H1 (cell line): Measurements from ENCODE around the gene POLRMT. TPM values are rescaled to one million over a fixed set of nuclear protein-coding genes. Genes with fewer than 3 reads are reported as not detected.

Experiments
- CTCF ChIA-PET: fragments of 300-600 bp; sonication (Branson Sonifier 250); formaldehyde crosslinking; loops from one replicate; lab custom pipeline; 2021; ENCODE audit not compliant: partially characterized antibody; lab: Charles Lee
- POLR2A ChIA-PET: fragments of 300-600 bp; sonication (Branson Sonifier 250); formaldehyde crosslinking; loops from one replicate; lab custom pipeline; 2021; ENCODE audit warnings: inconsistent platforms; ENCODE audit not compliant: partially characterized antibody; lab: Charles Lee
- DNase-seq, 2 experiments: peaks; one replicate each; pipeline versions ENCODE4 v3.0.0 to v3.0.0-alpha.2; 2010 to 2022; ENCODE audit warnings: low spot score in 2 of 2, low read depth in 1 of 2, mixed read lengths in 1 of 2
- FAIRE-seq: peaks from 2 replicates; lab custom pipeline; 2011; peaks lifted over from hg19 to GRCh38; lab: Jason Lieb, UNC
- H2AFZ ChIP-seq: 2 replicates; pipeline ENCODE4 v1.8.1; 2012; ENCODE audit warnings: low read length, inconsistent platforms
- H2AK5ac ChIP-seq: 2 replicates; pipeline ENCODE4 v1.6.1; 2013; ENCODE audit warnings: low read depth, low read length
- H2BK120ac ChIP-seq: replicated peaks from 2 replicates; pipeline ENCODE3; 2013; ENCODE audit warnings: low read depth, low read length, inconsistent platforms
- H2BK12ac ChIP-seq: 2 replicates; pipeline ENCODE4 v1.6.1; 2013; ENCODE audit warnings: low read depth, low read length
- H2BK15ac ChIP-seq: 2 replicates; pipeline ENCODE4 v1.6.1; 2013; ENCODE audit warnings: low read length
- H2BK20ac ChIP-seq: 2 replicates; pipeline ENCODE4 v1.6.1; 2013; ENCODE audit warnings: low read length
- H2BK5ac ChIP-seq: 2 replicates; pipeline ENCODE4 v1.6.1; 2013; ENCODE audit warnings: low read depth, low read length
- H3K14ac ChIP-seq: 2 replicates; pipeline ENCODE4 v1.6.1; 2013; ENCODE audit warnings: inconsistent platforms; ENCODE audit not compliant: insufficient read length
- H3K18ac ChIP-seq: 2 replicates; pipeline ENCODE4 v1.6.1; 2013; ENCODE audit warnings: low read length; ENCODE audit errors: extremely low read depth
- H3K23ac ChIP-seq: 2 replicates; pipeline ENCODE4 v1.6.1; 2013; ENCODE audit warnings: inconsistent platforms; ENCODE audit not compliant: insufficient read length
- H3K23me2 ChIP-seq: 2 replicates; pipeline ENCODE4 v1.6.1; 2013; ENCODE audit warnings: low read depth, low read length
- H3K27ac ChIP-seq: 2 replicates; pipeline ENCODE4 v1.6.1; 2011; ENCODE audit warnings: low read depth, low read length, inconsistent platforms
- H3K27me3 ChIP-seq, 4 experiments: replicated peaks in 1 of 4; 1 replicate in 1 of 4; 2 replicates in 3 of 4; pipeline versions ENCODE4 v1.6.1 to v1.8.1; 2011 to 2013; ENCODE audit warnings: low read length in 3 of 4, mild to moderate bottlenecking in 3 of 4, inconsistent platforms in 2 of 4, mixed read lengths in 2 of 4, moderate library complexity in 1 of 4; ENCODE audit not compliant: control insufficient read depth in 3 of 4, insufficient read depth in 3 of 4; ENCODE audit errors: extremely low read depth in 1 of 4
- H3K36me3 ChIP-seq, 4 experiments: 2 replicates each; pipeline versions ENCODE4 v1.6.1 to v1.8.1; 2011 to 2013; ENCODE audit warnings: mild to moderate bottlenecking in 4 of 4, low read length in 3 of 4, moderate library complexity in 2 of 4, control low read depth in 1 of 4, inconsistent platforms in 1 of 4; ENCODE audit not compliant: insufficient read depth in 4 of 4, control insufficient read depth in 2 of 4
- H3K4ac ChIP-seq: replicated peaks from 2 replicates; pipeline ENCODE3; 2013; ENCODE audit warnings: low read length, low read depth, mixed read lengths, inconsistent platforms; ENCODE audit not compliant: insufficient read length
- H3K4me1 ChIP-seq, 4 experiments: replicated peaks in 1 of 4; 1 replicate in 1 of 4; 2 replicates in 3 of 4; pipeline versions ENCODE4 v1.6.1 to v1.8.1; 2011 to 2013; ENCODE audit warnings: low read length in 3 of 4, inconsistent platforms in 2 of 4, mixed read lengths in 1 of 4; ENCODE audit not compliant: insufficient read depth in 4 of 4, control insufficient read depth in 3 of 4
- H3K4me2 ChIP-seq, 2 experiments: 2 replicates each; pipeline versions ENCODE4 v1.6.1 to v1.8.1; 2011 to 2013; ENCODE audit warnings: low read depth in 2 of 2, low read length in 2 of 2, control low read depth in 1 of 2, inconsistent platforms in 1 of 2, mild to moderate bottlenecking in 1 of 2; ENCODE audit not compliant: insufficient read depth in 1 of 2
- H3K4me3 ChIP-seq, 4 experiments: fragments of 200-600, 300-600 bp in 1 of 4; sonication (generic), shearing (Covaris generic), sonication (Bioruptor Twin) in 1 of 4; 2 replicates each; pipeline versions ENCODE4 v1.5.1 to v1.8.1; 2011 to 2016; ENCODE audit warnings: low read length in 4 of 4, low read depth in 3 of 4, control low read depth in 2 of 4, inconsistent platforms in 2 of 4, mild to moderate bottlenecking in 2 of 4, mixed read lengths in 1 of 4, moderate library complexity in 1 of 4; ENCODE audit not compliant: insufficient read depth in 2 of 4; ENCODE audit errors: extremely low read depth in 1 of 4
- H3K56ac ChIP-seq: replicated peaks from 2 replicates; pipeline ENCODE3; 2013; ENCODE audit warnings: low read depth, mild to moderate bottlenecking, mixed read lengths, low read length, inconsistent platforms; ENCODE audit not compliant: insufficient read length
- H3K79me1 ChIP-seq: 2 replicates; pipeline ENCODE4 v1.6.1; 2013; ENCODE audit warnings: low read depth, low read length, control low read depth
- H3K79me2 ChIP-seq, 2 experiments: 2 replicates each; pipeline versions ENCODE4 v1.6.1 to v1.8.1; 2012 to 2013; ENCODE audit warnings: low read length in 2 of 2, mild to moderate bottlenecking in 2 of 2, inconsistent platforms in 1 of 2; ENCODE audit not compliant: insufficient read depth in 2 of 2, control insufficient read depth in 1 of 2
- H3K9ac ChIP-seq, 4 experiments: replicated peaks in 1 of 4; 1 replicate in 1 of 4; 2 replicates in 3 of 4; pipeline versions ENCODE4 v1.6.1 to v1.8.1; 2011 to 2013; ENCODE audit warnings: low read depth in 3 of 4, low read length in 3 of 4, control low read depth in 2 of 4, mild to moderate bottlenecking in 2 of 4, moderate library complexity in 2 of 4, inconsistent platforms in 1 of 4; ENCODE audit errors: extremely low read depth in 1 of 4
- H3K9me3 ChIP-seq, 2 experiments: 2 replicates each; pipeline versions ENCODE4 v1.6.1 to v1.8.1; 2012 to 2013; ENCODE audit warnings: mild to moderate bottlenecking in 2 of 2, moderate library complexity in 2 of 2, control low read depth in 1 of 2, inconsistent platforms in 1 of 2, low read depth in 1 of 2, low read length in 1 of 2, mixed read lengths in 1 of 2; ENCODE audit not compliant: insufficient read depth in 2 of 2
- H4K20me1 ChIP-seq, 2 experiments: replicated peaks in 1 of 2; 2 replicates each; pipeline versions ENCODE3 to v1.8.1; 2011 to 2013; ENCODE audit warnings: inconsistent platforms in 2 of 2, low read length in 2 of 2, mild to moderate bottlenecking in 1 of 2; ENCODE audit not compliant: insufficient read depth in 2 of 2, control insufficient read depth in 1 of 2
- H4K5ac ChIP-seq: 2 replicates; pipeline ENCODE4 v1.6.1; 2013; ENCODE audit warnings: low read length, low read depth, mixed read lengths, inconsistent platforms; ENCODE audit not compliant: insufficient read length
- H4K8ac ChIP-seq: 2 replicates; pipeline ENCODE4 v1.8.0; 2013; ENCODE audit warnings: mild to moderate bottlenecking, moderate library complexity, low read length, inconsistent platforms; ENCODE audit not compliant: insufficient read depth; ENCODE audit errors: extremely low read depth
- H4K91ac ChIP-seq: replicated peaks from 2 replicates; pipeline ENCODE3; 2013; ENCODE audit warnings: low read length, mixed read lengths, inconsistent platforms; ENCODE audit not compliant: insufficient read length
- JUND ChIP-seq: IDR thresholded peaks from 2 replicates; pipeline ENCODE4 v1.6.1; 2011; ENCODE audit warnings: mild to moderate bottlenecking, improper control_type of control experiment, low read length
- SIN3A ChIP-seq, 2 experiments: IDR thresholded peaks in 1 of 2; conservative IDR thresholded peaks in 1 of 2; 2 replicates each; pipeline ENCODE4 v1.6.1; 2011 to 2012; ENCODE audit warnings: low read length in 2 of 2, improper control_type of control experiment in 1 of 2, low read depth in 1 of 2, mild to moderate bottlenecking in 1 of 2
- TCF12 ChIP-seq: IDR thresholded peaks from 2 replicates; pipeline ENCODE4 v1.6.1; 2011; ENCODE audit warnings: low read depth, mild to moderate bottlenecking, low read length
- WGBS, 2 experiments: shearing (Covaris generic) in 1 of 2; methylation state at CpG; one replicate each; pipeline versions ENCODE4 v1.1.6 to v1.1.7; 2013 to 2015; ENCODE audit warnings: low lambda C conversion rate in 2 of 2, mixed read lengths in 2 of 2, inconsistent platforms in 1 of 2, low coverage in 1 of 2, missing lambda C conversion rate in 1 of 2; ENCODE audit not compliant: insufficient replicate concordance in 2 of 2, insufficient coverage in 1 of 2, insufficient read length in 1 of 2; ENCODE audit errors: extremely low coverage in 1 of 2, missing lambda C conversion rate in 1 of 2; 5-methylcytosine and 5-hydroxymethylcytosine counted together
- polyA plus RNA-seq, 7 experiments: library from polyadenylated mRNA; depleted of rRNA in 3 of 7; stranded (reverse) in 5 of 7; unstranded in 2 of 7; fragments of >200 nt in 5 of 7; fragments of 200-250 nt in 2 of 7; gene quantifications; 1 replicate in 5 of 7; 2 replicates in 1 of 7; 4 replicates in 1 of 7; pipeline versions ENCODE4 v1.2.1 to v1.2.3, GENCODE V29; 2011 to 2013; ENCODE audit warnings: missing spikeins in 2 of 7, mixed read lengths in 2 of 7
- total RNA-seq: library from RNA; stranded (reverse); fragmentation: NEBNext Ultra II Directional; extraction: Animal tissue kit (Norgen Biotek cat#: 25700); gene quantifications from 2 replicates; pipeline ENCODE4 v1.2.1, GENCODE V29; 2021
- TF ChIP-seq, protein P1 (sequence below): IDR thresholded peaks from 2 replicates; pipeline ENCODE4 v1.6.1; 2012; ENCODE audit warnings: inconsistent platforms
- TF ChIP-seq, protein P2 (sequence below): IDR thresholded peaks from 2 replicates; pipeline ENCODE4 v1.6.1; 2012; ENCODE audit warnings: inconsistent platforms
- TF ChIP-seq, protein P3 (sequence below): IDR thresholded peaks from 2 replicates; pipeline ENCODE4 v1.6.1; 2012; ENCODE audit warnings: low read length, inconsistent platforms

The POLRMT gene
- total and polyA plus RNA-seq, 2 of the 8 experiments (the other 6 are each of a cell fraction or from before 2014, with no cell fraction given), result 93.0 to 111 TPM

DNA sequence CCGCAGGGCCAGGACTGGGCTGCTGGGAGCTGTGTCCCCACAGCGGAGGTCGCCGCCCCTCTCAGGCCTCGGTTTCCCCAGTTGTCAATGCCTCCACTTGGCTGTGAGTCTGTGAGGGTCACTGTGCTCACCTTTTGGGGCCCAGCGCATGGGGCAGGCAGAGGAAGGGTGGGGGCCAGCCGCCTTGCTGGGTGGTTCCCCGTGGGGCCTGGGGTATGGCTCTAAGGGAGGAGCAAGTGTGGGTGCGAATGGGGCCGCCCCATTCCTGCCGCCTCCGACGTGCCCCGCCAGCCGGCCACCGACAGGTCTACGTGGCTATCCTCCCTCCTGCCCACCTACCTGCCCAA, 5.5 kb upstream of the POLRMT start:
- Histone ChIP-seq H2BK12ac (0 out of 2 replicates have a peak overlapping the region, but pooled peaks have one; percentile 27), H3K9me3 (no peaks in the 10 kb centered on the region), H3K9ac (no peak overlapping the region), H2AK5ac (no peak overlapping the region), H2BK15ac (no peak overlapping the region), H4K91ac (no peak overlapping the region), H2BK120ac (no peak overlapping the region), H3K14ac (no peak overlapping the region), H3K4me3 (peak overlapping the region in 2 of 4 experiments; percentile 37 to 65; a peak in 3 of 8 replicates), H3K56ac (no peak overlapping the region), H4K20me1 (peaks cover 5% of the 10 kb centered on the region in 2 experiments), H3K4ac (no peak overlapping the region), H3K4me2 (peak overlapping the region; percentile 51 to 70; a peak in 3 of 4 replicates), H3K23ac (no peak overlapping the region), H3K79me2 (no peaks in the 10 kb centered on the region), H3K27ac (no peak overlapping the region), H3K27me3 (peaks cover 0 to 23% (median 11%) of the 10 kb centered on the region in 4 experiments; a peak in 5 of 7 replicates), H2BK5ac (no peak overlapping the region), H3K23me2 (peaks cover 9% of the 10 kb centered on the region; the same call in 1 of the 2 replicates), H3K79me1 (no peaks in the 10 kb centered on the region; the same call in 1 of the 2 replicates), H3K4me1 (peaks cover 0 to 6% (median 3%) of the 10 kb centered on the region in 4 experiments; a peak in 4 of 7 replicates), H4K8ac (peak overlapping the region; percentile 39; the same call in 1 of the 2 replicates), H3K18ac (no peak overlapping the region), H3K36me3 (no peaks in the 10 kb centered on the region), H2BK20ac (no peak overlapping the region), H4K5ac (no peak overlapping the region), H2AFZ (no peak overlapping the region)
- ChIA-PET CTCF (no interaction called here), POLR2A (interaction anchor here (0.7 kb wide), 1 partner anchor 401 kb away, joined by 3 read pairs; the partner anchor contains the start of gene ABCA7)
- DNase-seq (no peak), FAIRE-seq (no peak)
- 92% methylated on average over 12 of the region's 17 CpGs; no CpG with 5 or more reads in 1 of the 2 experiments for WGBS, 2 experiments
- TF ChIP-seq SIN3A (conservative IDR thresholded peaks at IDR 0.05 in 1 of 2, IDR thresholded peaks at IDR 0.05 in 1 of 2; ENCODE audit: low read depth in 1 of 2, low read length in 2 of 2) (no peak), JUND (no peak), TCF12 (no peak)
- TF ChIP-seq, protein P1, sequence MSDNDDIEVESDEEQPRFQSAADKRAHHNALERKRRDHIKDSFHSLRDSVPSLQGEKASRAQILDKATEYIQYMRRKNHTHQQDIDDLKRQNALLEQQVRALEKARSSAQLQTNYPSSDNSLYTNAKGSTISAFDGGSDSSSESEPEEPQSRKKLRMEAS, result no peak
- TF ChIP-seq, protein P2, sequence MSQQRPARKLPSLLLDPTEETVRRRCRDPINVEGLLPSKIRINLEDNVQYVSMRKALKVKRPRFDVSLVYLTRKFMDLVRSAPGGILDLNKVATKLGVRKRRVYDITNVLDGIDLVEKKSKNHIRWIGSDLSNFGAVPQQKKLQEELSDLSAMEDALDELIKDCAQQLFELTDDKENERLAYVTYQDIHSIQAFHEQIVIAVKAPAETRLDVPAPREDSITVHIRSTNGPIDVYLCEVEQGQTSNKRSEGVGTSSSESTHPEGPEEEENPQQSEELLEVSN, result no peak
- TF ChIP-seq, protein P3, sequence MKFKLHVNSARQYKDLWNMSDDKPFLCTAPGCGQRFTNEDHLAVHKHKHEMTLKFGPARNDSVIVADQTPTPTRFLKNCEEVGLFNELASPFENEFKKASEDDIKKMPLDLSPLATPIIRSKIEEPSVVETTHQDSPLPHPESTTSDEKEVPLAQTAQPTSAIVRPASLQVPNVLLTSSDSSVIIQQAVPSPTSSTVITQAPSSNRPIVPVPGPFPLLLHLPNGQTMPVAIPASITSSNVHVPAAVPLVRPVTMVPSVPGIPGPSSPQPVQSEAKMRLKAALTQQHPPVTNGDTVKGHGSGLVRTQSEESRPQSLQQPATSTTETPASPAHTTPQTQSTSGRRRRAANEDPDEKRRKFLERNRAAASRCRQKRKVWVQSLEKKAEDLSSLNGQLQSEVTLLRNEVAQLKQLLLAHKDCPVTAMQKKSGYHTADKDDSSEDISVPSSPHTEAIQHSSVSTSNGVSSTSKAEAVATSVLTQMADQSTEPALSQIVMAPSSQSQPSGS, result no peak
